Measurements from ENCODE around the gene HSPA5.

GRCh38 chr9:125214186-125214585, 27.0 kb downstream of the HSPA5 start:
- TF ChIP-seq CTCF (optimal IDR thresholded peaks at IDR 0.05 in 1 of 3, IDR thresholded peaks at IDR 0.05 in 1 of 3, conservative IDR thresholded peaks at IDR 0.05 in 1 of 3; ENCODE audit: extremely low read depth in 1 of 3, insufficient read depth in 2 of 3, low read length in 3 of 3), result no peak
- no peak for TF ChIP-seq EZH2 (IDR thresholded peaks at IDR 0.05; ENCODE audit: low read length)
